NB4 (cell line): Measurements from ENCODE around the gene REEP1.

Source experiments
- DNase-seq: peaks from one replicate; pipeline ENCODE4 v3.0.0; 2010; ENCODE audit warnings: low read depth
- H3K4me3 ChIP-seq: one replicate; pipeline ENCODE4 v1.5.1; 2011; ENCODE audit warnings: mild to moderate bottlenecking, low read depth, low read length, moderate library complexity
- CTCF ChIP-seq: IDR thresholded peaks from one replicate; pipeline ENCODE4 v1.5.1; 2012; ENCODE audit warnings: low read depth, low read length
- MAX ChIP-seq: IDR thresholded peaks from 2 replicates; pipeline ENCODE4 v1.6.1; 2011; ENCODE audit warnings: low read depth, low read length
- MYC ChIP-seq: IDR thresholded peaks from 2 replicates; pipeline ENCODE4 v1.6.1; 2011; ENCODE audit warnings: low read depth, low read length
- POLR2A ChIP-seq: IDR thresholded peaks from 2 replicates; pipeline ENCODE4 v1.6.1; 2011; ENCODE audit warnings: mild to moderate bottlenecking; ENCODE audit not compliant: insufficient read length; ENCODE audit errors: extremely low read depth

Gene REEP1

GRCh38 chr2:86366651-86367498 is 29.4 kb upstream of the REEP1 start:
- no peak for DNase-seq
- H3K4me3 ChIP-seq: no peak overlapping the region
- TF ChIP-seq MAX (no peak), CTCF (no peak), POLR2A (no peak), MYC (no peak)

GRCh38 chr2:86364894-86365293 is 27.5 kb upstream of the REEP1 start:
- DNase-seq: no peak
- no peak overlapping the region for H3K4me3 ChIP-seq
- no peak for TF ChIP-seq POLR2A
- TF ChIP-seq MAX: no peak
- TF ChIP-seq MYC: no peak
- no peak for TF ChIP-seq CTCF

- DNase-seq: no peak
- TF ChIP-seq CTCF: no peak
- TF ChIP-seq POLR2A: no peak
- TF ChIP-seq MAX: no peak
- no peak overlapping the region for H3K4me3 ChIP-seq
Measured at GRCh38 chr2:86360776-86361175, 23.4 kb upstream of the REEP1 start.

- no peak for DNase-seq
- H3K4me3 ChIP-seq: no peak overlapping the region
- no peak for TF ChIP-seq CTCF
Measured at GRCh38 chr2:86358957-86359356, 21.5 kb upstream of the REEP1 start.

- no peak for DNase-seq
- TF ChIP-seq MYC (no peak), MAX (no peak), CTCF (no peak), POLR2A (no peak)
- no peak overlapping the region for H3K4me3 ChIP-seq
Measured at GRCh38 chr2:86357392-86357963, 20.1 kb upstream of the REEP1 start.
